K562 (cell line): ENCODE results near the gene IQCN. TPM values are rescaled to one million over a fixed set of nuclear protein-coding genes. Genes with fewer than 3 reads are reported as not detected.

Experiments
- DPF2 ChIP-seq: fragments of 450-650 bp; IDR thresholded peaks from 2 replicates; pipeline ENCODE4 v1.6.1; 2016
- FUS ChIP-seq: fragments of 200-400 bp; formaldehyde crosslinking; optimal IDR thresholded peaks from 2 replicates; pipeline ENCODE3; 2017; ENCODE audit warnings: low read depth, low read length
- HDAC2 ChIP-seq: fragments of 450-650 bp; IDR thresholded peaks from 2 replicates; pipeline ENCODE4 v1.6.1; 2016; ENCODE audit warnings: mild to moderate bottlenecking
- HLTF ChIP-seq: fragments of 450-650 bp; IDR thresholded peaks from 2 replicates; pipeline ENCODE4 v1.6.1; 2016
- HMGXB4 ChIP-seq: sonication (generic); formaldehyde crosslinking; IDR thresholded peaks from 2 replicates; pipeline ENCODE4 v1.8.1; 2023; ENCODE audit warnings: mild to moderate bottlenecking, missing genetic modification reagents
- ILF3 ChIP-seq: fragments of 450-650 bp; IDR thresholded peaks from 2 replicates; pipeline ENCODE4 v1.6.1; 2018; ENCODE audit warnings: antibody characterized with exemption, mild to moderate bottlenecking, moderate library complexity, borderline replicate concordance
- KAT2B ChIP-seq: IDR thresholded peaks from one replicate; pipeline ENCODE4 v1.6.1; 2012; ENCODE audit warnings: low read depth, mild to moderate bottlenecking, control low read depth, inconsistent platforms, low read length, moderate library complexity
- MAX ChIP-seq: sonication (generic); formaldehyde crosslinking; IDR thresholded peaks from 2 replicates; pipeline ENCODE4 v1.9.0; 2022; ENCODE audit warnings: mild to moderate bottlenecking, missing genetic modification reagents
- MTA3 ChIP-seq: fragments of 450-650 bp; formaldehyde crosslinking; IDR thresholded peaks from 2 replicates; pipeline ENCODE4 v1.6.1; 2017; ENCODE audit warnings: mild to moderate bottlenecking, borderline replicate concordance
- NR2C2 ChIP-seq, 2 experiments: fragments of 200-800 bp in 1 of 2; sonication (Bioruptor generic) in 1 of 2; sonication (generic) in 1 of 2; formaldehyde crosslinking in 1 of 2; IDR thresholded peaks; 2 replicates each; pipeline versions ENCODE4 v1.6.1 to v1.8.0; 2016 to 2022; ENCODE audit warnings: mild to moderate bottlenecking in 1 of 2, missing compliant biosample characterization in 1 of 2, missing genetic modification characterization in 1 of 2, missing genetic modification reagents in 1 of 2
- NR4A1 ChIP-seq, 2 experiments: fragments of 250-450 bp in 1 of 2; fragments of 450-650 bp in 1 of 2; sonication (Bioruptor Pico) in 1 of 2; IDR thresholded peaks; 2 replicates each; pipeline versions ENCODE4 v1.4.0 to v1.6.1; 2016 to 2020; ENCODE audit warnings: mild to moderate bottlenecking in 2 of 2, missing compliant biosample characterization in 1 of 2, missing genetic modification characterization in 1 of 2, moderate library complexity in 1 of 2
- SRSF1 ChIP-seq: fragments of 200-400 bp; formaldehyde crosslinking; IDR thresholded peaks from 2 replicates; pipeline ENCODE4 v1.6.1; 2017; ENCODE audit warnings: mild to moderate bottlenecking, low read depth, low read length, moderate library complexity
- STAT5A ChIP-seq: IDR thresholded peaks from 2 replicates; pipeline ENCODE4 v1.6.1; 2012; ENCODE audit warnings: low read length, inconsistent platforms, borderline replicate concordance
- TAF7 ChIP-seq: fragments of 450-650 bp; IDR thresholded peaks from 2 replicates; pipeline ENCODE4 v1.6.1; 2016; ENCODE audit warnings: missing genetic modification characterization, missing compliant biosample characterization
- ZBTB40 ChIP-seq, 2 experiments: fragments of 450-650 bp in 1 of 2; sonication (generic) in 1 of 2; formaldehyde crosslinking in 1 of 2; IDR thresholded peaks; 2 replicates each; pipeline versions ENCODE4 v1.7.1 to v1.9.0; 2016 to 2022; ENCODE audit warnings: inconsistent platforms in 1 of 2, mild to moderate bottlenecking in 1 of 2, missing genetic modification reagents in 1 of 2
- polyA plus RNA-seq, 8 experiments: library from polyadenylated mRNA; depleted of rRNA in 4 of 8; stranded (reverse) in 5 of 8; unstranded in 3 of 8; fragments of >200 nt; fragmentation: Nextera tagmentation in 2 of 8; fragmentation: Illumina TruSeq in 1 of 8; extraction: Ambion mirVana in 2 of 8; extraction: Trizol in 1 of 8; gene quantifications; 2 replicates each; pipeline versions ENCODE4 v1.2.1 to v1.2.3, GENCODE V29; 2011 to 2014; ENCODE audit warnings: inconsistent platforms in 1 of 8, missing spikeins in 1 of 8
- total RNA-seq, 7 experiments: library from RNA; depleted of rRNA in 6 of 7; stranded (reverse); fragments of >200 nt in 6 of 7; fragmentation: Illumina TruSeq in 2 of 7; extraction: Trizol in 2 of 7; gene quantifications; 2 replicates each; pipeline versions ENCODE4 v1.2.1 to v1.2.3, GENCODE V29; 2011 to 2021; ENCODE audit warnings: low replicate concordance in 1 of 7

IQCN gene
- total and polyA plus RNA-seq, 9 of the 15 experiments (the other 6 are each of a cell fraction or from before 2014, with no cell fraction given), result 0.01 to 0.07 (median 0.04) TPM; not detected in 3

GRCh38 chr19:18274781-18275356 is 617 bp upstream of the IQCN start (continued):
- TF ChIP-seq ZBTB40 (IDR thresholded peaks at IDR 0.05) (no peak), ZBTB40 (CRISPR knock-in tag; IDR thresholded peaks at IDR 0.05) (no peak), NR2C2 (CRISPR knock-in tag; IDR thresholded peaks at IDR 0.05) (0 out of 2 replicates have a peak, but pooled peaks have one; percentile 32), NR2C2 (tag; IDR thresholded peaks at IDR 0.05) (no peak; the same call in 1 of the 2 replicates), MAX (CRISPR knock-in tag) (peak; percentile 38; the same call in 1 of the 2 replicates), NR4A1 (CRISPR knock-in tag; IDR thresholded peaks at IDR 0.05) (no peak), NR4A1 (tag; IDR thresholded peaks at IDR 0.05) (peak; percentile 64; the same call in 1 of the 2 replicates), HMGXB4 (no peak), HDAC2 (no peak), TAF7 (tag) (no peak), FUS (no peak), STAT5A (no peak), DPF2 (peak; percentile 82), KAT2B (peak; percentile 74), HLTF (no peak), MTA3 (peak; percentile 70; the same call in 1 of the 2 replicates), SRSF1 (no peak), ILF3 (no peak)
